GM21390 (cell line): ENCODE data around the gene OR2T4.
A peak's percentile ranks its signal among the peaks of the same experiment; 100 is the strongest.

Experiments
- ATAC-seq: cut with Tn5 transposase; IDR thresholded peaks from one replicate; pipeline ENCODE4 v1.9.1; 2021; ENCODE audit not compliant: unreplicated experiment

Gene OR2T4

GRCh38 chr1:248361121-248361715 lies at the start of gene OR2T4:
Gene OR2T4, plus strand, starts transcription at chr1:248361665. Its CDS starts 0 bp downstream, at chr1:248361665.
- ATAC-seq: no peak

- ATAC-seq: no peak
These were observed 44.7 kb upstream of the OR2T4 start for GRCh38 chr1:248316796-248317195.

- no peak for ATAC-seq
These were observed 37.0 kb upstream of the OR2T4 start, which contains the start of gene OR2M7 for GRCh38 chr1:248324468-248324867. Gene OR2M7, minus strand, starts transcription at chr1:248324568. Its CDS starts 0 bp downstream, at chr1:248324568.

- no peak for ATAC-seq
These were observed 18.0 kb upstream of the OR2T4 start for GRCh38 chr1:248343451-248343850.

GRCh38 chr1:248348475-248348874 lies 13.0 kb upstream of the OR2T4 start, which contains the start of gene OR14C36:
Gene OR14C36, plus strand, starts transcription at chr1:248348775. Its CDS starts 0 bp downstream, at chr1:248348775.
- no peak for ATAC-seq

GRCh38 chr1:248359415-248359814 lies 2.0 kb upstream of the OR2T4 start:
- no peak for ATAC-seq

- no peak for ATAC-seq
These were observed 5.1 kb downstream of the OR2T4 start for GRCh38 chr1:248366609-248367008.

GRCh38 chr1:248372394-248372793 lies 10.9 kb downstream of the OR2T4 start:
- ATAC-seq: peak; percentile 46

GRCh38 chr1:248373761-248374160 lies 12.3 kb downstream of the OR2T4 start:
- ATAC-seq: no peak

GRCh38 chr1:248375446-248375845 lies 14.0 kb downstream of the OR2T4 start, which contains the start of gene OR2T6:
Gene OR2T6, plus strand, starts transcription at chr1:248375746. Its CDS starts 11,863 bp downstream, at chr1:248387609.
- no peak for ATAC-seq

- ATAC-seq: no peak
These were observed 15.5 kb downstream of the OR2T4 start for GRCh38 chr1:248376916-248377315.

GRCh38 chr1:248380854-248381253 lies 19.4 kb downstream of the OR2T4 start:
- no peak for ATAC-seq

GRCh38 chr1:248388426-248388825 lies 27.0 kb downstream of the OR2T4 start:
- no peak for ATAC-seq

GRCh38 chr1:248393050-248393449 lies 31.6 kb downstream of the OR2T4 start:
- no peak for ATAC-seq

- no peak for ATAC-seq
These were observed 41.3 kb downstream of the OR2T4 start, which contains the start of gene OR2T1 for GRCh38 chr1:248402748-248403147. Gene OR2T1, plus strand, starts transcription at chr1:248403048. Its CDS starts 3,100 bp downstream, at chr1:248406148.

GRCh38 chr1:248404024-248404423 lies 42.6 kb downstream of the OR2T4 start:
- no peak for ATAC-seq

GRCh38 chr1:248406721-248407692 lies 45.5 kb downstream of the OR2T4 start:
- no peak for ATAC-seq
